Upper lobe of left lung (tissue), 6 donors: ENCODE data around the gene PINK1. TPM values are rescaled to one million over a fixed set of nuclear protein-coding genes. Genes with fewer than 3 reads are reported as not detected.

Experiments used
- ATAC-seq, 2 donors: fragments of 200-7000 bp; cut with Tn5 transposase; one replicate each; pipeline ENCODE4 v1.9.1; 2022; ENCODE audit warnings: mild to moderate bottlenecking in 2 of 2, moderate library complexity in 2 of 2; ENCODE audit not compliant: low FRiP score in 2 of 2
- DNase-seq, 2 donors: peaks; one replicate each; pipeline ENCODE4 v3.0.0-alpha.2; 2019 to 2020
- H3K27ac ChIP-seq, 4 donors: fragments of 200-600 bp; sonication (generic); one replicate each; pipeline ENCODE4 v1.5.1; 2016 to 2019
- H3K27me3 ChIP-seq, 4 donors: fragments of 200-600 bp; sonication (generic); one replicate each; pipeline ENCODE4 v1.5.1; 2017 to 2019
- H3K36me3 ChIP-seq, 4 donors: fragments of 200-600 bp; sonication (generic); one replicate each; pipeline ENCODE4 v1.5.1; 2016 to 2019
- H3K4me1 ChIP-seq, 4 donors: fragments of 200-600 bp; sonication (generic); one replicate each; pipeline ENCODE4 v1.5.1; 2018 to 2019
- H3K4me3 ChIP-seq, 4 donors: fragments of 200-600 bp; sonication (generic); one replicate each; pipeline ENCODE4 v1.5.1; 2017 to 2019; ENCODE audit warnings: mild to moderate bottlenecking in 2 of 4, moderate library complexity in 1 of 4
- H3K9me3 ChIP-seq, 4 donors: fragments of 200-600 bp; sonication (generic); one replicate each; pipeline ENCODE4 v1.5.1; 2018 to 2019
- CTCF ChIP-seq, 6 experiments: fragments of 450-650 bp in 4 of 6; fragments of 200-600 bp in 2 of 6; sonication (generic) in 2 of 6; IDR thresholded peaks; one replicate each; pipeline ENCODE4 v1.5.1; 2016 to 2019; ENCODE audit warnings: antibody characterized with exemption in 6 of 6
- EP300 ChIP-seq, 4 donors: sonication (generic); formaldehyde crosslinking; IDR thresholded peaks; one replicate each; pipeline ENCODE4 v1.5.1; 2017; ENCODE audit warnings: antibody characterized with exemption in 4 of 4, control low read depth in 2 of 4
- POLR2A ChIP-seq, 4 donors: fragments of 450-650 bp; IDR thresholded peaks; one replicate each; pipeline ENCODE4 v1.5.1; 2016 to 2017; ENCODE audit warnings: antibody characterized with exemption in 4 of 4, mild to moderate bottlenecking in 2 of 4
- POLR2AphosphoS5 ChIP-seq, 2 donors: sonication (generic); formaldehyde crosslinking; IDR thresholded peaks; one replicate each; pipeline ENCODE4 v1.5.1; 2017; ENCODE audit warnings: antibody characterized with exemption in 2 of 2
- WGBS, 2 donors: methylation state at CpG; one replicate each; pipeline ENCODE4 v1.1.5; 2017 to 2018; 5-methylcytosine and 5-hydroxymethylcytosine counted together
- total RNA-seq, 6 donors: library from RNA; depleted of rRNA in 4 of 6; stranded (reverse); fragments of >200 nt in 4 of 6; gene quantifications; one replicate each; pipeline versions ENCODE4 v1.1.0 to v1.2.1, GENCODE V29; 2016 to 2021
- donor health status: DM: no; HTN: no; CAD: no; lungs with moderate emphysema.
- donor health status: DM: no; HTN: yes; CAD: no; lungs with severe emphysema.

PINK1 gene
- total RNA-seq, 6 donors from 2014 or later: 62.8 to 118 (median 86.2) TPM

- peak in 1 of 2 donors; percentile 23 for ATAC-seq
- Histone ChIP-seq H3K36me3 (peaks cover 0 to 4% (median 0%) of the 10 kb centered on the region in 4 donors), H3K4me1 (peaks cover 4 to 17% (median 11%) of the 10 kb centered on the region in 4 donors), H3K27me3 (no peaks in the 10 kb centered on the region), H3K9me3 (no peaks in the 10 kb centered on the region), H3K4me3 (peak overlapping the region; percentile 34 to 53 (median 41)), H3K27ac (peak overlapping the region; percentile 78 to 95 (median 89))
- DNase-seq: peak in 1 of 2 donors; percentile 75
- whole genome bisulfite sequencing, 2 donors: 68 to 100% methylated on average over 2 to 14 of the region's 14 CpGs
- TF ChIP-seq CTCF (IDR thresholded peaks at IDR 0.05): peak in 2 of 6 experiments; percentile 4 to 22
- no peak for TF ChIP-seq POLR2AphosphoS5 (IDR thresholded peaks at IDR 0.05)
These were observed 51.4 kb downstream of the PINK1 start for GRCh38 chr1:20684651-20685050.

- Histone ChIP-seq H3K4me3 (peak overlapping the region; percentile 34 to 53 (median 41)), H3K4me1 (peaks cover 4 to 17% (median 11%) of the 10 kb centered on the region in 4 donors), H3K9me3 (no peaks in the 10 kb centered on the region), H3K27me3 (no peaks in the 10 kb centered on the region), H3K27ac (peak overlapping the region; percentile 78 to 95 (median 89)), H3K36me3 (peaks cover 0 to 4% (median 0%) of the 10 kb centered on the region in 4 donors)
- peak in 2 of 4 donors; percentile 35 to 79 for TF ChIP-seq EP300 (IDR thresholded peaks at IDR 0.05)
- peak; percentile 69 to 76 for TF ChIP-seq POLR2AphosphoS5 (IDR thresholded peaks at IDR 0.05)
- TF ChIP-seq POLR2A (IDR thresholded peaks at IDR 0.05): peak in 2 of 4 donors; percentile 35 to 38
- TF ChIP-seq CTCF (IDR thresholded peaks at IDR 0.05): peak in 1 of 6 experiments; percentile 7
- 60 to 77% methylated on average over 20 to 21 of the region's 21 CpGs for WGBS, 2 donors
- no peak for ATAC-seq
- peak in 1 of 2 donors; percentile 34 for DNase-seq
These were observed 51.9 kb downstream of the PINK1 start for GRCh38 chr1:20685099-20685662.

- Histone ChIP-seq H3K4me3 (no peak overlapping the region), H3K4me1 (peaks cover 4 to 17% (median 11%) of the 10 kb centered on the region in 4 donors), H3K36me3 (peaks cover 0 to 4% (median 0%) of the 10 kb centered on the region in 4 donors), H3K27me3 (no peaks in the 10 kb centered on the region), H3K27ac (peak overlapping the region; percentile 78 to 95 (median 89)), H3K9me3 (no peaks in the 10 kb centered on the region)
- TF ChIP-seq EP300 (IDR thresholded peaks at IDR 0.05) (no peak), POLR2A (IDR thresholded peaks at IDR 0.05) (no peak), POLR2AphosphoS5 (IDR thresholded peaks at IDR 0.05) (no peak), CTCF (IDR thresholded peaks at IDR 0.05) (no peak)
- DNase-seq: no peak
- ATAC-seq: no peak
- WGBS, 2 donors: 77 to 84% methylated on average over 12 of the region's 12 CpGs
These were observed 52.5 kb downstream of the PINK1 start for GRCh38 chr1:20685741-20686140.

- TF ChIP-seq POLR2AphosphoS5 (IDR thresholded peaks at IDR 0.05): no peak
- no peak for TF ChIP-seq EP300 (IDR thresholded peaks at IDR 0.05)
- no peak for TF ChIP-seq POLR2A (IDR thresholded peaks at IDR 0.05)
- no peak for TF ChIP-seq CTCF (IDR thresholded peaks at IDR 0.05)
- no peaks in the 10 kb centered on the region for H3K36me3 ChIP-seq
- no peak overlapping the region for H3K4me3 ChIP-seq
- no peaks in the 10 kb centered on the region for H3K27me3 ChIP-seq
- peaks cover 4 to 17% (median 11%) of the 10 kb centered on the region in 4 donors for H3K4me1 ChIP-seq
- H3K27ac ChIP-seq: peak overlapping the region in 1 of 4 donors; percentile 95
- 80 to 87% methylated on average over 13 to 23 of the region's 26 CpGs for WGBS, 2 donors
- no peaks in the 10 kb centered on the region for H3K9me3 ChIP-seq
- ATAC-seq (no peak), DNase-seq (no peak)
These were observed 53.8 kb downstream of the PINK1 start for GRCh38 chr1:20686883-20687725.
